A549 (cell line): ENCODE measurements around the gene MYADML2. TPM values are rescaled to one million over a fixed set of nuclear protein-coding genes. Genes with fewer than 3 reads are reported as not detected.
A peak's percentile ranks its signal among the peaks of the same experiment; 100 is the strongest.

Experiments used
- ATAC-seq, 2 experiments: fragments of 200-7000 bp in 1 of 2; fragments of >200 bp in 1 of 2; cut with Nextera tagmentation in 1 of 2; cut with Tn5 transposase in 1 of 2; 3 replicates each; pipeline versions ENCODE4 v1.8.0 to v1.9.1; 2018 to 2020; ENCODE audit warnings: mild to moderate bottlenecking in 1 of 2, moderate library complexity in 1 of 2
- CTCF ChIA-PET: fragments of 300-600 bp; sonication (Branson Sonifier 250); formaldehyde crosslinking; extraction: SDS; loops from one replicate; lab custom pipeline; 2021; ENCODE audit warnings: antibody characterized with exemption, inconsistent platforms; lab: Yijun Ruan, JAX
- POLR2A ChIA-PET: fragments of 350-600 bp; formaldehyde crosslinking; extraction: SDS; loops from one replicate; lab custom pipeline; 2021; ENCODE audit warnings: antibody characterized with exemption, inconsistent platforms; lab: Yijun Ruan, JAX
- DNase-seq, 2 experiments: peaks; one replicate each; pipeline versions ENCODE4 v3.0.0 to v3.0.0-alpha.2; 2011 to 2016; ENCODE audit warnings: low read depth in 1 of 2, low spot score in 1 of 2
- FAIRE-seq: peaks from 2 replicates; lab custom pipeline; 2011; peaks lifted over from hg19 to GRCh38; lab: Jason Lieb, UNC
- H3K27ac ChIP-seq, 2 experiments: fragments of >200 bp; sonication (Bioruptor Twin); formaldehyde crosslinking; 3 replicates each; pipeline ENCODE4 v1.5.1; 2016 to 2017
- H3K4me1 ChIP-seq: fragments of >200 bp; sonication (Bioruptor Twin); formaldehyde crosslinking; 3 replicates; pipeline ENCODE4 v1.6.1; 2016
- H3K4me2 ChIP-seq: fragments of >200 bp; sonication (Bioruptor Twin); formaldehyde crosslinking; 3 replicates; pipeline ENCODE4 v1.6.1; 2016
- H3K4me3 ChIP-seq: fragments of >200 bp; sonication (Bioruptor Twin); formaldehyde crosslinking; 3 replicates; pipeline ENCODE4 v1.5.1; 2016
- H3K9me3 ChIP-seq: fragments of >200 bp; sonication (Bioruptor Twin); formaldehyde crosslinking; 3 replicates; pipeline ENCODE4 v1.6.1; 2016
- ATOH8 ChIP-seq: fragments of 250-450 bp; sonication (Bioruptor Pico); IDR thresholded peaks from 2 replicates; pipeline ENCODE4 v1.5.0; 2020; ENCODE audit warnings: low read depth, mild to moderate bottlenecking, moderate library complexity
- CEBPB ChIP-seq, 2 experiments: fragments of >200 bp in 1 of 2; sonication (Bioruptor Twin) in 1 of 2; formaldehyde crosslinking in 1 of 2; IDR thresholded peaks; 2 replicates each; pipeline ENCODE4 v1.6.1; 2012 to 2016
- CHD2 ChIP-seq: fragments of 150-350 bp; IDR thresholded peaks from 2 replicates; pipeline ENCODE4 v1.6.1; 2014; ENCODE audit warnings: low read length; ENCODE audit not compliant: partially characterized antibody
- E2F6 ChIP-seq: IDR thresholded peaks from 2 replicates; pipeline ENCODE4 v1.6.1; 2012; ENCODE audit warnings: low read depth, borderline replicate concordance
- FOSL2 ChIP-seq, 2 experiments: fragments of 450-650 bp in 1 of 2; fragments of >200 bp in 1 of 2; sonication (Bioruptor Twin) in 1 of 2; formaldehyde crosslinking; IDR thresholded peaks; 2 replicates each; pipeline versions ENCODE4 v1.5.0 to v1.6.1; 2016 to 2020; ENCODE audit warnings: mild to moderate bottlenecking in 1 of 2, moderate library complexity in 1 of 2
- HDAC2 ChIP-seq: fragments of 200-600 bp; sonication (generic); IDR thresholded peaks from 2 replicates; pipeline ENCODE4 v1.6.1; 2016
- HMGXB4 ChIP-seq: fragments of 250-450 bp; sonication (Bioruptor Pico); IDR thresholded peaks from 2 replicates; pipeline ENCODE4 v1.5.0; 2021; ENCODE audit warnings: mild to moderate bottlenecking, moderate library complexity, borderline replicate concordance
- JUN ChIP-seq, 2 experiments: fragments of >200 bp; sonication (Bioruptor Twin); formaldehyde crosslinking; IDR thresholded peaks; 2 replicates in 1 of 2; 3 replicates in 1 of 2; pipeline ENCODE4 v1.6.1; 2016 to 2017
- MAZ ChIP-seq: fragments of 150-350 bp; IDR thresholded peaks from 2 replicates; pipeline ENCODE4 v1.6.1; 2014; ENCODE audit warnings: antibody characterized with exemption, low read depth, low read length, borderline replicate concordance
- NPAS2 ChIP-seq: fragments of 250-450 bp; sonication (Bioruptor Pico); IDR thresholded peaks from 2 replicates; pipeline ENCODE4 v1.8.0; 2022; ENCODE audit warnings: mild to moderate bottlenecking, moderate library complexity, borderline replicate concordance
- POLR2A ChIP-seq: IDR thresholded peaks from 2 replicates; pipeline ENCODE4 v1.6.1; 2012; ENCODE audit warnings: mild to moderate bottlenecking, low read length
- RCOR1 ChIP-seq: fragments of 150-350 bp; IDR thresholded peaks from 2 replicates; pipeline ENCODE4 v1.6.1; 2014; ENCODE audit warnings: antibody characterized with exemption, low read length, low read depth
- REST ChIP-seq: fragments of 200-600 bp; sonication (generic); IDR thresholded peaks from 2 replicates; pipeline ENCODE4 v1.6.1; 2016; ENCODE audit warnings: antibody characterized with exemption, mild to moderate bottlenecking, moderate library complexity
- RFX5 ChIP-seq: fragments of 450-650 bp; IDR thresholded peaks from 2 replicates; pipeline ENCODE4 v1.7.1; 2014; ENCODE audit warnings: antibody characterized with exemption, mild to moderate bottlenecking, moderate library complexity
- TFCP2L1 ChIP-seq: fragments of 250-450 bp; sonication (Bioruptor Pico); IDR thresholded peaks from 2 replicates; pipeline ENCODE4 v1.5.0; 2021; ENCODE audit warnings: mild to moderate bottlenecking
- WGBS: methylation state at CpG from one replicate; pipeline ENCODE4 v1.1.6; 2017; ENCODE audit errors: missing lambda C conversion rate; 5-methylcytosine and 5-hydroxymethylcytosine counted together
- polyA plus RNA-seq, 4 experiments: library from polyadenylated mRNA; depleted of rRNA in 3 of 4; stranded (reverse); fragments of >200 nt; fragmentation: RNase III in 1 of 4; extraction: RNeasy Plus Mini Kit Qiagen cat#74134 plus additional on column Dnase treatment in 1 of 4; gene quantifications; 2 replicates in 3 of 4; 3 replicates in 1 of 4; pipeline ENCODE4 v1.2.3, GENCODE V29; 2011 to 2017

Gene MYADML2
- polyA plus RNA-seq, 2 of the 4 experiments (the other 2 are of a cell fraction): not detected

GRCh38 chr17:81950501-81950900 is 3.5 kb upstream of the MYADML2 start:
- no peak for ATAC-seq
- no peaks in the 10 kb centered on the region for H3K4me1 ChIP-seq
- DNase-seq: no peak
- CTCF ChIA-PET: interaction anchor here (0.6 to 17.3 kb wide), 8 partner anchors 9 to 149 kb away, joined by 3 to 170 read pairs (median 4); partner anchors contain the start of genes CENPX, LRRC45 and NOTUM
- TF ChIP-seq RCOR1 (no peak), E2F6 (no peak), HMGXB4 (no peak), MAZ (no peak), REST (no peak), RFX5 (no peak), CEBPB (IDR thresholded peaks at IDR 0.05) (no peak), CHD2 (no peak), NPAS2 (CRISPR knock-in tag) (no peak), POLR2A (no peak), ATOH8 (CRISPR knock-in tag) (no peak)
- TF ChIP-seq, all 56 proteins: peak for 0
- H3K9me3 ChIP-seq: no peaks in the 10 kb centered on the region
- no peak overlapping the region for H3K4me3 ChIP-seq
- POLR2A ChIA-PET: no interaction called here
- no peak overlapping the region for H3K27ac ChIP-seq
- no peak overlapping the region for H3K4me2 ChIP-seq
- WGBS: 86% methylated on average over 15 of the region's 15 CpGs
- FAIRE-seq: no peak

- ChIA-PET POLR2A (no interaction called here), CTCF (interaction anchor here (1.0 to 17.3 kb wide), 5 partner anchors 9 to 72 kb away, joined by 3 to 170 read pairs (median 5); partner anchors contain the start of genes CENPX, LRRC45, NOTUM and PYCR1)
- peak in 1 of 2 experiments; percentile 41; a peak in 1 of 6 replicates for ATAC-seq
- Histone ChIP-seq H3K9me3 (no peaks in the 10 kb centered on the region), H3K4me2 (no peak overlapping the region), H3K4me1 (no peaks in the 10 kb centered on the region), H3K4me3 (no peak overlapping the region), H3K27ac (no peak overlapping the region)
- no peak for FAIRE-seq
- 74% methylated on average over 17 of the region's 17 CpGs for WGBS
- TF ChIP-seq FOSL2 (IDR thresholded peaks at IDR 0.05) (no peak), FOSL2 (CRISPR knock-in tag; IDR thresholded peaks at IDR 0.05) (no peak)
- no peak for DNase-seq
These were observed 1.8 kb upstream of the MYADML2 start for GRCh38 chr17:81948635-81949378.

- no peak overlapping the region for H3K4me2 ChIP-seq
- DNase-seq (no peak), FAIRE-seq (no peak), ATAC-seq (no peak)
- no peak overlapping the region for H3K27ac ChIP-seq
- 77% methylated on average over 9 of the region's 9 CpGs for WGBS
- no peak for TF ChIP-seq HDAC2
- no peak for TF ChIP-seq JUN (IDR thresholded peaks at IDR 0.05)
- TF ChIP-seq FOSL2 (IDR thresholded peaks at IDR 0.05): no peak
- no peak for TF ChIP-seq FOSL2 (CRISPR knock-in tag; IDR thresholded peaks at IDR 0.05)
- TF ChIP-seq TFCP2L1 (CRISPR knock-in tag): no peak
- ChIA-PET POLR2A (no interaction called here), CTCF (interaction anchor here (0.9 to 17.3 kb wide), 8 partner anchors 13 to 85 kb away, joined by 3 to 170 read pairs (median 5); partner anchors contain the start of genes CENPX, LRRC45, MAFG and NOTUM)
- H3K4me1 ChIP-seq: no peaks in the 10 kb centered on the region
- H3K4me3 ChIP-seq: no peak overlapping the region
- no peaks in the 10 kb centered on the region for H3K9me3 ChIP-seq
These were observed 2.2 kb downstream of the MYADML2 start for GRCh38 chr17:81944858-81945257.
